Stimulated activated CD4-positive, alpha-beta T cell treated with anti-CD3 and anti-CD28 coated beads, Interleukin-15, amount 100 ng/mL, for 1 hour (primary cell): Measurements from ENCODE around the gene ZGRF1.
"Not testable (repeated sequence)": the region's sequence is repeated elsewhere in the genome, so short reads cannot be mapped to it uniquely, and the experiment has no call there.

Experiments used
- DNase-seq, 2 donors: peaks; one replicate each; pipeline ENCODE4 v3.0.0-alpha.2; 2020; ENCODE audit warnings: low read depth in 1 of 2, low spot score in 1 of 2

Gene ZGRF1

DNA sequence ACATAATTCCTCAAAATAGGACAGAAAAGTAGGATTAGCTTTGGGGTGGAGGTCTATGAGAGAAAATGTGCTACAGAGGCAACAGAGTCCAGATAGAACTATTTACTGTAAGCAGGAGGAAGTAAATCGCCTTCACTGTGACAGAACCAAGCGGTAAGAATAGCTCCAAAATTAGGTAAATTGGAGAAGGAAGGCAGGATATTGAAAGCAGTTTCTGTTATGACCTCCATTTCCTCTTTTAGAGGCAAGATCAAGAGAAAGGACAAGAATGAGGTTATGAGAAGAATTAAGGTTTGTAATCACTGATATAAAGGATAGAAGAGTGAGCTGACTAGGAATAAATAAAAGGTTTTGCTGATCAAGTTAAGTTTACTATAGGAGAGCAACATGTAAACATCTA, 76.6 kb downstream of the ZGRF1 start:
- no peak for DNase-seq

DNA sequence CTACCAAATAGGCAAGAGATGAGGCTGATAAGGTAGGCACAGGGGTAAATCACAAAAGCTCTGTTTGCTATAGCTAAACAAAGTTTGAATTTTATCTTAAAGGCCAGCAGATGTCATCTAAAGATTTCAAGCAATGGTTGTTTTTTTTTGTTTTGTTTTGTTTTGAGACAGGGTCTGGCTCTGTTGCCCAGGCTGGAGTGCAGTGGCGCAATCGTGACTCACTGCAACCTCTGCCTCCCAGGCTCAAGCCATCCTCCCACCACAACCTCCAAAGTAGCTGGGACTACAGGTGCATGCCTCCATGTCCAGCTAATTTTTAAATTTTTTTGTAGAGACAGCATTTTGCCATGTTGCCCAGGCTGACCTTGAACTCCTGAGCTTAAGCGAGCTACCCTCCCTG, 77.7 kb downstream of the ZGRF1 start:
- no peak for DNase-seq

DNA sequence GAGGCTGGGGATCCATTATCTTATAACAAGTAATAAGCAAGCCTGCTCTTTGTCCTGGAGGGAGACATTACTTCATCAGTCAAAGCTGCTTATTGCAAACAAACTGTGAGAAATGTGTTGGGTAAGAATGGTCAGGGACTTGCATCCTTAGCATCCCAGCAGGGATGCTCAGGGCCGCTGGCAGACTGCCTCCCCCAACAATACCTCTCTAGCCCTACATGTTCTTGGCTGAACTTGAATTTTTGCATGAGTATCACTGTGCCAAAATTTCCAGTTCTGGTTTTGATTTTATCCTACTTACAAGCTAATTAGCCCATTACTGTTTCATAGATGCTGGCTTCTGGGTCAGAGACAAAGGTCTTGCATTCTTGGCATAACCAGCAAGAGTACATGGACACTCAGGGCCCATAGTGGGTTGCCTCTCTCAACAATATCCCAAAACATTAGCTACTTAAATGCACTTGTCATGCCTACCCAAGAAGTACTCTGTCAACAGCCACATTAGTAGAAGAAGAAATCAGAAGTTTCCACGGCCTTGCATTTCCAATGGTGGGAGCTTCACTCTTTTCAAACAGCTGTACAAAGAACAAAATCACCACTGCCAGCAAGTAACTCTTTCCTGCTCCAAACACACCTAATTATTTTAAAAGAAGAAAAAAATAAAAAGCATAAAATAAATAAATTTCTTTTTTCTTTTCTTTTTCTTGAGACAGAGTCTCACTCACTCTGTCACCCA, 78.9 kb downstream of the ZGRF1 start:
- no peak for DNase-seq

DNA sequence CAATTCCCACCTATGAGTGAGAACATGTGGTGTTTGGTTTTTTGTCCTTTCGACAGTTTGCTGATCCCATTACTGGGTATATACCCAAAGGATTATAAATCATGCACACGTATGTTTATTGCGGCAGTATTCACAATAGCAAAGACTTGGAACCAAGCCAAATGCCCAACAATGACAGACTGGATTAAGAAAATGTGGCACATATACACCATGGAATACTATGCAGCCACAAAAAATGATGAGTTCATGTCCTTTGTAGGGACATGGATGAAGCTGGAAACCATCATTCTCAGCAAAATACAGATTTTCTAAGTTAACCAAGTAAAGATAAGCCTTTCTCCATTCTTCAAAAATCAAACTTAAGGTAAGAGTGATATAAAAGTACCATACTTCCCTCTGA, 82.4 kb downstream of the ZGRF1 start:
- DNase-seq = not testable (repeated sequence)

- DNase-seq = no peak
Measured at GRCh38 chr4:112552668-112553067, 84.0 kb downstream of the ZGRF1 start.

DNA sequence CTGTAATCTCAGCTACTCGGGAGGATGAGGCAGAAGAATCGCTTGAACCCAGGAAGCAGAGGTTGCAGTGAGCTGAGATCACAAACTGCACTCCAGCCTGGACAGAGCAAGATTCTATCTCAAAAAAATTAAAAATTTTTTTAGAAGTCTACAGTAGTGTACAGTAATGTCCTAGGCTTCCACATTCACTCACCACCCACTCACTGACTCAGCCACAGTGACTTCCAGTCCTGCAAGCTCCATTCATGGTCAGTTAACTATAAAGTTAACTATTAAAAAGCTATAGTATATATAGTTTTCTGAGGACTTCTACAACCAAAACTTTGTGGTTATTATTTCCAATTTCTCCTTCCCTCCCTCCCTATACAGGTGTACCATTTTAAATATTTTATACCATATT, 86.0 kb downstream of the ZGRF1 start:
- no peak for DNase-seq

- DNase-seq = no peak
Measured at GRCh38 chr4:112546476-112546875, 90.2 kb downstream of the ZGRF1 start.

DNA sequence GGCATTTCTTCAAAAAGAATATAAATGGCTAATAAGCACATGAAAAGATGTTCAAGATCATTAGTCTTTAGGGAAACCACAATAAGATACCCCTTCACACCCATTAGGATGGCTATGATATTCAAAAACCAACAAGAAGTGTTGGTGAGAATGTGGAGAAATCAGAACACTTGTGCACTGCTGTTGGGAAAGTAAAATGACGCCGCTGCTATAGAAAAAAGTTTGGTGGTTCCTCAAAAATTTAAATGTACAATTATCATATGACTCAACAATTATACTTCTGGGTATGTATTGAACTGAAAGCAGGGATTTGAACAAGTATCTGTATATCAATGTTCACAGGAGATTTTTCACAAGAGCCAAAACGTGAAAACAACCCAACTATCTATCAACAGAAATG, 91.4 kb downstream of the ZGRF1 start:
- no peak for DNase-seq

DNA sequence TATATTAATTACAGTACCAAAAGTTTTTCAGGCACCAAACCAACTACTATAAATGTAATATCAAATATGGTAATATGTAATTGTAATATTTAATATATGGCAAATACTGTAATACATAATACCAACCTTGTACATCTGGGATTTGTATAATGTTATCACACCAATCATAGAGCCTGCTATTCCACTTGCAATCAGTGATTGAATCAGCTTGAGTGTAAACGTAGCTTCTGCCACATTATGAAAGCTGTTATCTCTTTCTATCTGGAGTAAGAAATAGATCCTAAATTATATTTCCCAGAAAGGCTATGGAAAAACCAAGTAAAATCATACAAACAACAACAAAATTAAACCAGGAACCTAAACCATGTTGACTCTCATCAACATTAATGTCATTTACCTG, 96.0 kb downstream of the ZGRF1 start:
- DNase-seq = no peak

DNA sequence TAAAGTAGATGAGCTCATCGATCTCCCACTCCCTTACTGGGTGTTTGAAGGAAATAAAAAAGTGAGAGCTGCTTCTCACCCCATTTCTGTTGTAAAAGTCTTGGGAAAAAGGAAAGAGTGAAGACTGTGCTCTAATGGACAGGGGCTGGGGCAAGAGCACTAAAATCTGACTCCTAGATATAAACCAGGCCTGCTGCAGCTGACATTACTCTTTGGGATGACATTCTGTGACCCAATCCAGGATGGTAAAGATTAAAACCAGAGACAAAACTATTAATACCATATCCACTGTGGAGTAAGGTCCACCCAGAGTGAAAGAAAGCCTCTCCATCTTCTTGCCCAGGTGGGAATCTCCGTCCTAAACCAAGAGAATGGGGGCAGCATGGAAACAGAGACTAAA, 100.6 kb downstream of the ZGRF1 start:
- DNase-seq = no peak

- DNase-seq = no peak
Measured at GRCh38 chr4:112532267-112532666, 104.4 kb downstream of the ZGRF1 start.

DNA sequence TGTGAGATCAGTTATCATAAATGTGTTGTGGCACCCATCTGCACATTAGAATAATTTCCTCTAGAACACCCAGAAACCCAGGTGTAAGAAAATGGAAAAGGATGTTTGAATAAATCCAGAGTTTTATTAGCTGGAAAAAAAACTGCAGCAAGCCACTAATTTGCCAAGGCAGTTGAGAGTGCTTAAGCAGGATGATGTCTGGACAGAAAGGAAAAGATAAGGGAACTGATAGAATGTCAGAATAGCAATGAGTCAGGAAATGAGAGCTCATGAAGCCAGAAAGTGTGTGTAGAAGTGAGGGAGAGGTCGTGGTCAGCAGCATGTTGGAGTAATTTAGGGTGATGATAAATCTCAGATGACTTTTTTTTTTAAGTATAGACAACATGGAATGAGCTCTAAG, 105.6 kb downstream of the ZGRF1 start:
- DNase-seq = no peak

DNA sequence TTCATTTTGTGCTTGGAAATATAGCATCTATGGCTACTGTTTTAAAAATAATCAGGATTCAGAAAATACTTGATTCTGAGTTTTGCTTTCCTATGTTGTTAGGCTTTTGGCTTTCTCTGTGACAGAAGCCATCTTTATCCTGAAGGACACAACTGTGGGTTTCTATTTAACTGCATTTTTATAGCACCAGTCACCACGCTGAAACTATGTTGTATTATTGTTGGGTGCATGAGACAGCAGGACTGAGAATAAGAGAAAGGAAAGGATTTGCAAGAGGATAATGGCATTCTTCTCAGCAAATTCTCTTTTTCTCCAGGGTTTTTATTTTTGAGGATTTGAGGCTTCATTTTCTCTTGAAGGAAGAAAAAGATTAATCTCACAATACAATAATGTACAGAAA, 110.6 kb downstream of the ZGRF1 start:
- no peak for DNase-seq

GRCh38 chr4:112523764-112524505, 112.8 kb downstream of the ZGRF1 start:
- peak; percentile 49 to 66 for DNase-seq

DNA sequence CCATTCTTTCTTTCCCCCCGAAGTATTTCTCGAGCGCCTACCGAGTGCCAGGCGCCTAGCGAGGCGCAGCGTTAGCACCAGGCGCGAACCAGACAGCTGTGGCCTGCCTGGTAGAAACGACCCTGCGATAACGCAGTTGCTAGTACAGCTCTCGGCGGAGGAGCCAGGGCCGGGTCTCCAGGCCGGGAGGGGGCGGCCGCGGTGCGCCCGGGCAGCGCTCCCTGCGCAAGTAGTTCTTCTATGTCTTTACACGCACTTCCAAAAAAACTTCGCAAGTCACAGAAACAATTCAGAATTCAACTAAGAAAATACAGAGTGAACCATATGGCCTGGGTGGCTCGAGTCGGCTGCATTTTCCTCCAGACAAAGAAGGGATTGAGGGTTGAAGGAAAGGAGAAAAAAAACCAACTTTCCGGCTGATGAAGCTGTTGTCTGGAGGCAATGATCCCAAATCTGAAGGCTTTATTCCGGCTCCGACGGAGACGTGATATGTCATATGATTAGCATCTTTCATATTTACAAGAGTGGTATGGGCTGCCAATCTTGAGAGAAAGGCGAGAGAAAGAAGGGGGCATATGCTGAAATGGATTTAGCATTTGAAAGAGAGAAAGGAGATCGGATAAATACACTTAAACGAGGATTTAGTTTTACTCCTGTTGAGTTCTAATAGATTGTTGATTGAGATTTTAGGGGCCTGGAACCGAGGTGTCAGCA, 113.5 kb downstream of the ZGRF1 start:
- no peak for DNase-seq

- DNase-seq = not testable (repeated sequence)
Measured at GRCh38 chr4:112522431-112522830, 114.3 kb downstream of the ZGRF1 start.

DNA sequence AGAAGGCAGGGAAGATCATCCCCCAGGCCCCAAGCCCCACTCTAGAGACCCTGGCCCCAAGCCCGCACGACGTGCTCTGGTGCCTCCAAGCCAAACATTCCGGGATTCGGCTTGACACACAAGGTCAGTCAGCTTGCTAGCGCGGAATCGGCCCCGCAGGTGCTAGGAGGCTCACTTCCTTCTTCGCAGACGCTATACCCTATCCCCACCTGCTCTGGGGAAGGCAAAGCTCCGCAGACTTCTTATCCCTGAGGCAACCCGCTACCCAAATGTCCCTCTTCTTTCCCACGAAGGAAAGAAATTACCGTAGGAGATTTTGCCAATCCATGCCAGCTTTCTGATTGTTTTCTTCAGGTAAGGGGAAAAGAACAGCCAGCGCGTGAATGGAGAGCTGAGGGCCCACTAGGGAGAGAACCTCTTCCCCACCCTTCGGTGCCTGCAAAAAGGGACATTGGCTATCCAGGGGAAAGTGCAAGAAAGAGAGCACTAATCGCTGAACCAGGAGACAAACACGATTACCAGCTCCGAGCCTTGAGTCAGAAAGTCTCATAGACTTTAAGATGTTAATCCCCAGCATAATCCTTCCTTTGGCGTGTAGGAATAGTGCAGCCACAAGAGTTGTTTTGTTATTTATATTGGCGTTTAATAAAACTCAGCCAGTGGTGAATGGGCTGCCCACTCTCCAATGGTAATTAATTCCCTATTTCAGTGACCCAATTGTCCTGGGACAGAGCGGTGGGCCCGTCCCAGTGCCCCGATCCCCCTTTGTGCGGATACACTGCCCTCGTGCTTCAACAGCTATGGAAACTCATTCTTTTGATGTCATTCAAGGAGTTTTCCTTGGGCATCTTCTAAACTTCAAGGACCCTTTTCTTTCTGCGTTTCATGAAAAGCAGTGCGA, 115.3 kb downstream of the ZGRF1 start:
- no peak for DNase-seq

GRCh38 chr4:112520598-112521122, 116.0 kb downstream of the ZGRF1 start:
- DNase-seq = no peak

GRCh38 chr4:112519689-112520597, 116.8 kb downstream of the ZGRF1 start:
- DNase-seq = no peak

DNA sequence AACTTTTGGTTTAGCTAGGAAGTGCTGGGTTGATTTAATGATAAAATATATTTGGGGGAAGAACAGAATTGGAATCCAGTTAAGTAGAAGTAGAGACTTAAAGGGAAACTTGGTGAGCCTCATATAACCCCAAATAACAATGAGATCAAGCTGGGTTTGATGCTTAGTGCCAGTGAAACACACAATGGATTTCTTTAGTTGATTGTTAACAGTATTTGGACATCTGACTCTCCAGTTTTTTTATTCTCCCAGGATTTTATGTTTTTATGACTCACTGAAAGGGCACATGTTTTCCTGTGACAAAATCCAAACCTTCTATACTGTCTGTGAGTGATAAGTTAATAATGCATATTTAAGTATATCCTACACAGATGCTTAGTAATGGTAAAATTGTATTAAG, 118.0 kb downstream of the ZGRF1 start:
- no peak for DNase-seq
